ENCODE measurements around the gene PTPRO.

The PTPRO gene

DNA sequence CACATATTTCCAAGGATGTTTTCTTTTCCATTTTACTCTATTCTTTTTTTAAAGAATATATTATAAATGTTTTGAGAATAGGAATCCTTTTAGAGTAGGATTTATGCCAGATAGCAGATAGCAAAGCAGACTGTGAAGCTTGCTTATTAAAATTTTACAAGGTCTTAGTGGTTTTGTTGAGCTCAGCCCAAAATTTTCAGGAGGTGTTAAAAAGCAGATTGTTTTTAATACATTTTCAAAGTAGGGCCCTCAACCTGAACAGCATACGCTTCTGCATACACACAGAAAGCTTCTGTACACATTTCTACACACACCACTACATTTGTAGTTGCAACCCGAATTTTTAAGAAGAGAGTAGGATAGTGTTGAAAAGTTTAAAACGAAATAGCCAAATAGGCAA is 315.9 kb downstream of the PTPRO start:
- no peak overlapping the region for H3K27ac ChIP-seq
- TF ChIP-seq ZFX (IDR thresholded peaks at IDR 0.05), result no peak
- TF ChIP-seq CTCF (conservative IDR thresholded peaks at IDR 0.05), result no peak

DNA sequence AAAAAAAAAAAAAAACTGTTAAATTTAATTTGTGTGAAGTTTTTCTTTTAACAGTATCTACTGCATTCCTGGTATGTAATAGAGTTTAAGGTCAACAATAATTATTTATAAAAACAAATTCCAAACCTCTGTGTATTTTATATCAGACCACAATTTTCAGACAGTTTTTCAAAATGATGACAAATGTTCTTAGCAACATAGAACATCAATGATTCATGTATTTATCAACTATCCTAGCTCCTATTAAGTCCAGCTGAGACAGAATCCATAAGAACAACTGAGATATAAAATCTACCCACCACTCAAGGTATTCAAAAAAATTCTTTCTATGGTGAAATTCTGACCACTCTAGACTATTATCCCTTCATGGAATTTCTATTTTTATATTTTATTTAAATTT is 322.4 kb downstream of the PTPRO start:
- no peak overlapping the region for H3K27ac ChIP-seq
- TF ChIP-seq CTCF (conservative IDR thresholded peaks at IDR 0.05) (no peak), ZFX (IDR thresholded peaks at IDR 0.05) (no peak)

GRCh38 chr12:15646581-15646980 is 324.3 kb downstream of the PTPRO start:
- TF ChIP-seq CTCF (conservative IDR thresholded peaks at IDR 0.05), result no peak
- TF ChIP-seq ZFX (IDR thresholded peaks at IDR 0.05), result no peak
- no peak overlapping the region for H3K27ac ChIP-seq
